Measurements from ENCODE around the gene MGMT.

Gene MGMT

DNA sequence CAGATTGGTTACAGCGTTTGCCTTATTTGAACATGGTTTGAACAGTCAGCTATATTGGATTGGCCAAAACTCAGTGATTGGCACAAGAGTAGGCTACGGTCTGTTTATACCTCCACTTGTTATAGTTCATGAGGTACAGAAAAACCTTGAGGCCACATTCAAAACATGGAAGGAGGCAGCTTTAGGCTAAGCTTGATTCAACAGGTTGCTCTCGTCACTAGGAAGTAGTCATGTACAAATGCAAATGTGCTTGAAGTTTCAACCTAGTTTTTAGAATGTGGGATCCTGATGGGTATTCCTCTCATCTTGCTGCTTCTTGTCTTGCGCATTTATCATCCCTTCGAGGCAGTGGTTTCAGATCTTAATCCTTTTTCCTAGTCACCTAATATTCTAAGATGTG, 132.1 kb downstream of the MGMT start:
- H3K4me3 ChIP-seq (ENCODE audit: low read depth, low read length) = no peak overlapping the region
- TF ChIP-seq, protein P1, sequence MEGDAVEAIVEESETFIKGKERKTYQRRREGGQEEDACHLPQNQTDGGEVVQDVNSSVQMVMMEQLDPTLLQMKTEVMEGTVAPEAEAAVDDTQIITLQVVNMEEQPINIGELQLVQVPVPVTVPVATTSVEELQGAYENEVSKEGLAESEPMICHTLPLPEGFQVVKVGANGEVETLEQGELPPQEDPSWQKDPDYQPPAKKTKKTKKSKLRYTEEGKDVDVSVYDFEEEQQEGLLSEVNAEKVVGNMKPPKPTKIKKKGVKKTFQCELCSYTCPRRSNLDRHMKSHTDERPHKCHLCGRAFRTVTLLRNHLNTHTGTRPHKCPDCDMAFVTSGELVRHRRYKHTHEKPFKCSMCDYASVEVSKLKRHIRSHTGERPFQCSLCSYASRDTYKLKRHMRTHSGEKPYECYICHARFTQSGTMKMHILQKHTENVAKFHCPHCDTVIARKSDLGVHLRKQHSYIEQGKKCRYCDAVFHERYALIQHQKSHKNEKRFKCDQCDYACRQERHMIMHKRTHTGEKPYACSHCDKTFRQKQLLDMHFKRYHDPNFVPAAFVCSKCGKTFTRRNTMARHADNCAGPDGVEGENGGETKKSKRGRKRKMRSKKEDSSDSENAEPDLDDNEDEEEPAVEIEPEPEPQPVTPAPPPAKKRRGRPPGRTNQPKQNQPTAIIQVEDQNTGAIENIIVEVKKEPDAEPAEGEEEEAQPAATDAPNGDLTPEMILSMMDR (IDR thresholded peaks at IDR 0.05; ENCODE audit: control insufficient read depth, extremely low read depth, insufficient read depth) = no peak
- DNase-seq (ENCODE audit: low read depth) = no peak

- TF ChIP-seq, protein P1 (IDR thresholded peaks at IDR 0.05; ENCODE audit: control insufficient read depth, extremely low read depth, insufficient read depth) = no peak
- no peak overlapping the region for H3K4me3 ChIP-seq (ENCODE audit: low read depth, low read length)
- no peak for DNase-seq (ENCODE audit: low read depth)
Measured at GRCh38 chr10:129601737-129602136, 134.7 kb downstream of the MGMT start.

DNA sequence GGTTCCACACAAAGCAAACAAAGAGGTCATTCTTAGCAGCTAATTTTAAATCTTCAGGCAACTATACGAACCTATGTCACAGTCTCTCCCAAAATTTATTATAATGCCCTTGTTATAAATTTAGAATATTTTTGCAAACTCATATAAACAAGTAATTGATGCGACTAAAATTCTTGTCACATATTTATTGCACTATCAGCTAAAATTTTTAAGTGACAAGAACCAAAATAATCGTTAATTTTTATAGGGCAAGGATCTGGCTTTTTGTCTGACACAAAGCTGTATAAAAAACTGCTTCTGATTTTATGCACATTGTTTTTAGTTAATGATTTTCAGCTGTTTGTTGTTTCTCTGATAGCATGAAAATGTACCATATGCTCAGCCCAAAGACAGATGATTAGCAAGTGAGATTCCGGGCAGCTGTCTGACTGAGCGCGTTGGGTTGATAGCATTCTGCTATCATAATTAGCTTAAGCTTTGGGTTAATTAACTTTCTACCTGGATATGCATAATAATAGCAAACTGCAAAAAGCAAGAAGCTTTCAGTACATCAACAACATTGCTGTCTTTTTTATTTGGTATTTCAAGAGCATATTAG, 136.0 kb downstream of the MGMT start:
- H3K4me3 ChIP-seq (ENCODE audit: low read depth, low read length) = no peak overlapping the region
- no peak for DNase-seq (ENCODE audit: low read depth)
- TF ChIP-seq, protein P1 (IDR thresholded peaks at IDR 0.05; ENCODE audit: control insufficient read depth, extremely low read depth, insufficient read depth) = no peak

DNA sequence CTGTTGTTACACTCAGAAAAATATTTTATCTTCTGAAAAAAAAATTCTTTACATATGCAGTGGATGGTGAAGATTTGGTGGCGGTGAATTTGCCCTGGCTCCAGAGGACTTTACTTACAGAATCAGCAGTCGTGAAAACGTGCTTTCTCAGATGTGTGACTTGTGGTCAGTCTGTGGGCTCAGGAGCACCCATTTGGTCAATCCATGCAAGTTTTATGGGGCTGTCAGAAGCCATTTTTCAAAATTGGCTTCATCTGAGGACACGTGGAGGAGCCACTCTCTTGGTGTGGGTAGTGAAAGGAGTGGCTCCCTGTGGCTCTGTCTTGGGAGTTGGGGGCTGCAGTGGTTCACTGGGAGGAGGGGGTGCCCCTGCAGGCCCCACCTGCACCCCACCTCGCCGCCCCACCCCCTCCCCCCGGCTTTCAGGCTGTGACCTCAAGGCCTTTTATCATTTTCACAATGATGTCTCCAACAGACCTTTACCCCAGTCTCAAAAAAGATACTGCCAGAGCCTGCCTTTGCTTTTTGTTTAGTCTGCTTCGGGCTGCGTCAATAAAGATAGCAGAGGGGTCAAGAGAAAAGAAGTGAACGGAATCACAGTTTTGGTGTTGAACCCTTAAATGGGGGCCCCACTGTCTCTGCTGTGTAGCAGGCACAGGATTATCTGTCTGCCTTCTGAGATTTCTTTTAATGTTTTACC, 137.4 kb downstream of the MGMT start:
- no peak overlapping the region for H3K4me3 ChIP-seq (ENCODE audit: low read depth, low read length)
- TF ChIP-seq, protein P1 (IDR thresholded peaks at IDR 0.05; ENCODE audit: control insufficient read depth, extremely low read depth, insufficient read depth) = no peak
- DNase-seq (ENCODE audit: low read depth) = no peak

DNA sequence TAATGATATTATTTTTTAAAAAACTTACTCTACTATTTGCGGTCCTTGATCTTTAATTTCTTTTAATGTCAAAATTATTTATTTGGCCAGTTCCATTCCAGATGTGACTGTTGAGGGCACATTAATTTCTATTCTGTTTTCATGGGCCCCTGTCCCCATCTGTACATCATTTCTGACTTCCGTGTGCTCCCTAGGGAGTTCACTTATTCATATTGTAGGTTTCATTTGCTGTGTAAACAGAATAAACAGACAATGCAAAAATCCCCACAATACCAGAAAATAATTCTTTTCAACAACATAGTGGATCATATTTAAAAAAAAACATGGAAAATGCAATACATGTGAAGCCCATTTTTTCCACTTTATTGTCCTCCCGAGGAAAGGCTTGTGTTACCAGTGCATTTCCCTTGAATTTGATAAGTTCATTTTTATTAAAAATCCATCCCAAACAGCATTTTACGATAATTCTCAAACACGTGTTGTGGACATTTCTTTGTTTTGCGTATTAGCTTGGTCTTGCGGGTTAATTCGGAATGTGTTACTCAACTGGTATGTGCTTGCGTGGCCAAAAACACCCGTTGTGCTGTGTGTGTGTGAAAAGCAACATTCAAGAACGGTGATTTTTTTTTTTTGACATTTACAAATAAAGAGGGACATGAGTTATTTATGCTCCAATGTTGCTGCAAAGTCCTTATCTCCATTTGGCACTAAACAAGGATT, 138.4 kb downstream of the MGMT start:
- TF ChIP-seq, protein P1 (IDR thresholded peaks at IDR 0.05; ENCODE audit: control insufficient read depth, extremely low read depth, insufficient read depth) = no peak
- no peak overlapping the region for H3K4me3 ChIP-seq (ENCODE audit: low read depth, low read length)
- no peak for DNase-seq (ENCODE audit: low read depth)

GRCh38 chr10:129605986-129606518, 139.0 kb downstream of the MGMT start:
- H3K4me3 ChIP-seq (ENCODE audit: low read depth, low read length) = no peak overlapping the region
- no peak for DNase-seq (ENCODE audit: low read depth)
- TF ChIP-seq, protein P1 (IDR thresholded peaks at IDR 0.05; ENCODE audit: control insufficient read depth, extremely low read depth, insufficient read depth) = no peak
